Esophagus squamous epithelium (tissue), 4 donors: Measurements from ENCODE around the gene C1orf210.

ENCODE experiments used
- POLR2A ChIP-seq, 4 donors: fragments of 450-650 bp; IDR thresholded peaks; one replicate each; pipeline ENCODE4 v1.6.1; 2017; ENCODE audit warnings: antibody characterized with exemption in 4 of 4, mild to moderate bottlenecking in 4 of 4, moderate library complexity in 3 of 4
- TF ChIP-seq, protein P1 (sequence below), 6 experiments: fragments of 450-650 bp in 4 of 6; fragments of 200-600 bp in 2 of 6; sonication (generic) in 2 of 6; IDR thresholded peaks; one replicate each; pipeline ENCODE4 v1.5.1; 2016 to 2019; ENCODE audit warnings: antibody characterized with exemption in 6 of 6, mild to moderate bottlenecking in 4 of 6, moderate library complexity in 4 of 6

- TF ChIP-seq, protein P1, sequence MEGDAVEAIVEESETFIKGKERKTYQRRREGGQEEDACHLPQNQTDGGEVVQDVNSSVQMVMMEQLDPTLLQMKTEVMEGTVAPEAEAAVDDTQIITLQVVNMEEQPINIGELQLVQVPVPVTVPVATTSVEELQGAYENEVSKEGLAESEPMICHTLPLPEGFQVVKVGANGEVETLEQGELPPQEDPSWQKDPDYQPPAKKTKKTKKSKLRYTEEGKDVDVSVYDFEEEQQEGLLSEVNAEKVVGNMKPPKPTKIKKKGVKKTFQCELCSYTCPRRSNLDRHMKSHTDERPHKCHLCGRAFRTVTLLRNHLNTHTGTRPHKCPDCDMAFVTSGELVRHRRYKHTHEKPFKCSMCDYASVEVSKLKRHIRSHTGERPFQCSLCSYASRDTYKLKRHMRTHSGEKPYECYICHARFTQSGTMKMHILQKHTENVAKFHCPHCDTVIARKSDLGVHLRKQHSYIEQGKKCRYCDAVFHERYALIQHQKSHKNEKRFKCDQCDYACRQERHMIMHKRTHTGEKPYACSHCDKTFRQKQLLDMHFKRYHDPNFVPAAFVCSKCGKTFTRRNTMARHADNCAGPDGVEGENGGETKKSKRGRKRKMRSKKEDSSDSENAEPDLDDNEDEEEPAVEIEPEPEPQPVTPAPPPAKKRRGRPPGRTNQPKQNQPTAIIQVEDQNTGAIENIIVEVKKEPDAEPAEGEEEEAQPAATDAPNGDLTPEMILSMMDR (IDR thresholded peaks at IDR 0.05), result no peak
- TF ChIP-seq POLR2A (IDR thresholded peaks at IDR 0.05), result no peak
Measured at GRCh38 chr1:43294761-43295160, 9.4 kb upstream of the C1orf210 start.
